ENCODE measurements around the gene PRR16.

- TF ChIP-seq CTCF (IDR thresholded peaks at IDR 0.05; ENCODE audit: insufficient read depth, low read length, poor library complexity, severe bottlenecking) (no peak), EZH2phosphoT487 (conservative IDR thresholded peaks at IDR 0.05; ENCODE audit: low read length) (no peak)
Observed at GRCh38 chr5:120610145-120610544, 146.0 kb downstream of the PRR16 start.
